Gastrocnemius medialis (tissue), 4 donors: ENCODE measurements around the gene PLXNC1.

Experiments used
- POLR2A ChIP-seq, 2 donors: fragments of 450-650 bp; IDR thresholded peaks; one replicate each; pipeline ENCODE4 v1.6.1; 2017; ENCODE audit warnings: antibody characterized with exemption in 2 of 2, mild to moderate bottlenecking in 2 of 2, moderate library complexity in 2 of 2
- TF ChIP-seq, protein P1 (sequence below), 5 experiments: fragments of 450-650 bp in 3 of 5; fragments of 200-600 bp in 2 of 5; sonication (generic) in 2 of 5; IDR thresholded peaks in 4 of 5; conservative IDR thresholded peaks in 1 of 5; 1 replicate in 4 of 5; 2 replicates in 1 of 5; pipeline ENCODE4 v1.5.1; 2016 to 2019; ENCODE audit warnings: antibody characterized with exemption in 5 of 5, mild to moderate bottlenecking in 3 of 5, moderate library complexity in 3 of 5

- no peak for TF ChIP-seq POLR2A (IDR thresholded peaks at IDR 0.05)
- TF ChIP-seq, protein P1, sequence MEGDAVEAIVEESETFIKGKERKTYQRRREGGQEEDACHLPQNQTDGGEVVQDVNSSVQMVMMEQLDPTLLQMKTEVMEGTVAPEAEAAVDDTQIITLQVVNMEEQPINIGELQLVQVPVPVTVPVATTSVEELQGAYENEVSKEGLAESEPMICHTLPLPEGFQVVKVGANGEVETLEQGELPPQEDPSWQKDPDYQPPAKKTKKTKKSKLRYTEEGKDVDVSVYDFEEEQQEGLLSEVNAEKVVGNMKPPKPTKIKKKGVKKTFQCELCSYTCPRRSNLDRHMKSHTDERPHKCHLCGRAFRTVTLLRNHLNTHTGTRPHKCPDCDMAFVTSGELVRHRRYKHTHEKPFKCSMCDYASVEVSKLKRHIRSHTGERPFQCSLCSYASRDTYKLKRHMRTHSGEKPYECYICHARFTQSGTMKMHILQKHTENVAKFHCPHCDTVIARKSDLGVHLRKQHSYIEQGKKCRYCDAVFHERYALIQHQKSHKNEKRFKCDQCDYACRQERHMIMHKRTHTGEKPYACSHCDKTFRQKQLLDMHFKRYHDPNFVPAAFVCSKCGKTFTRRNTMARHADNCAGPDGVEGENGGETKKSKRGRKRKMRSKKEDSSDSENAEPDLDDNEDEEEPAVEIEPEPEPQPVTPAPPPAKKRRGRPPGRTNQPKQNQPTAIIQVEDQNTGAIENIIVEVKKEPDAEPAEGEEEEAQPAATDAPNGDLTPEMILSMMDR (IDR thresholded peaks at IDR 0.05 in 4 of 5, conservative IDR thresholded peaks at IDR 0.05 in 1 of 5): no peak
Measured at GRCh38 chr12:94209240-94209639, 60.9 kb downstream of the PLXNC1 start.
